GM12875 (cell line): ENCODE results near the gene SMAD5.

Experiments used
- H3K4me3 ChIP-seq: one replicate; pipeline ENCODE4 v1.5.1; 2011; ENCODE audit warnings: low read depth, low read length, control low read depth
- TF ChIP-seq, protein P1 (sequence below): IDR thresholded peaks from 2 replicates; pipeline ENCODE4 v1.5.1; 2011; ENCODE audit warnings: low read depth, mild to moderate bottlenecking, control low read depth, inconsistent platforms, low read length, moderate library complexity, borderline replicate concordance; ENCODE audit not compliant: insufficient read depth

Gene SMAD5

DNA sequence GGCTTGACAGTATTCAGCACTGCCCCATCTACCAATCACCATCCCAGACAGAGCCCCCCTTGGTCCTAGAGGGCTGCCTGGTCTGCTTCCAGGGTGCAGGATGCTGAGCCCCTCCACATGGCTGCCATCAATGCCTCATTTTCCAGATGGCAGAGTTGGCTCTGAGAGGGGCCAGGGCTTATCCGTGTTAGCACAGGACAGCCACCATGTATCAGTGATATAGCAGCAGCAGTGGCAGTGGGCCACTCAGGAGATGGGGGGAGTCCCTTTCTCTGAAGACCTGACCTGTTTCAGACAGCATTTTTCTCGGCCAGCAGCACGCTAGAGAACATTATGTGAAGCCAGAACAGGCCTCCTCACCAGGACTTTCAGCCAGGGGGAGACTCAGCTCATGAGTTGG, 61.9 kb downstream of the SMAD5 start:
- TF ChIP-seq, protein P1, sequence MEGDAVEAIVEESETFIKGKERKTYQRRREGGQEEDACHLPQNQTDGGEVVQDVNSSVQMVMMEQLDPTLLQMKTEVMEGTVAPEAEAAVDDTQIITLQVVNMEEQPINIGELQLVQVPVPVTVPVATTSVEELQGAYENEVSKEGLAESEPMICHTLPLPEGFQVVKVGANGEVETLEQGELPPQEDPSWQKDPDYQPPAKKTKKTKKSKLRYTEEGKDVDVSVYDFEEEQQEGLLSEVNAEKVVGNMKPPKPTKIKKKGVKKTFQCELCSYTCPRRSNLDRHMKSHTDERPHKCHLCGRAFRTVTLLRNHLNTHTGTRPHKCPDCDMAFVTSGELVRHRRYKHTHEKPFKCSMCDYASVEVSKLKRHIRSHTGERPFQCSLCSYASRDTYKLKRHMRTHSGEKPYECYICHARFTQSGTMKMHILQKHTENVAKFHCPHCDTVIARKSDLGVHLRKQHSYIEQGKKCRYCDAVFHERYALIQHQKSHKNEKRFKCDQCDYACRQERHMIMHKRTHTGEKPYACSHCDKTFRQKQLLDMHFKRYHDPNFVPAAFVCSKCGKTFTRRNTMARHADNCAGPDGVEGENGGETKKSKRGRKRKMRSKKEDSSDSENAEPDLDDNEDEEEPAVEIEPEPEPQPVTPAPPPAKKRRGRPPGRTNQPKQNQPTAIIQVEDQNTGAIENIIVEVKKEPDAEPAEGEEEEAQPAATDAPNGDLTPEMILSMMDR: no peak
- no peak overlapping the region for H3K4me3 ChIP-seq

DNA sequence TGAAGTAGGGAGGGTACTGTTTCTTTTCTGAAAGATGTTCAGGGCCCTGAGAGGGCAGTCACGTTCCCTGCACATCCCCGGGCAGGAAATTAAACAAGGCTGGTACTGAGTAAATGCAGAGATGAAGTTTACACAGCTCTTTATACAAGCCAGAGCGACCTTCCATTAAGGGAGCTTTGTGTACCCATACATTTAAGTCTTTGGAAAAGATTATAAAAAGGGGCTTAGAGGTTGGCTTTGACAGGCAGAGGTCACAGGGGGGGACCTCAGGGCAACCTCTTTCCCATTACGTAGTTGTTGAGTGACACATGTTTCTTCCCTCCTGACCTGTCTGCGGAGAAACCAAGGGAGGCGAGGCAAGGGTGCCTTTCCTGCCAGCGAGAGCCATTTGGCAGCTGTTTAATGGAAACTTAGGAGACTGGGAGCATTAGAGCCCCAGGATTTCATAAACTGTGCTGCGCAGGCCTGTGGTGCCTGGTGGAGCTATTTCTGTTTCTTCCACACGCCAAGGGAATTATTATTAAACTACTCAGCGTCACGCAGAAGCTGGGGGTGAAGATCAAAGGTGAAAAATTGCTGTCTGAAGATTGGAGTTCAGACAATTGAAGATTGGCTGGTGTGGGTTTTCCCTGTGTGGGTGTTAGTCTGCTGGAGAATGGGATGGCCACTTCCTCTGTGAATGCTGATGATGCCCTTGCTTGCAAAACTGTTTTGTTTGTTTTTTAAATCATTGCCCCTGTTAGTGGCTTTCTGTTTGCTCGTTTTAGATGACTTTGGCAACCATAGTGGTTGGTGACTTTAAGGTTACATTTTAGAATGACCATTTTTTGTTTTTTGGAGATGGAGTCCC, 63.6 kb downstream of the SMAD5 start:
- H3K4me3 ChIP-seq: no peak overlapping the region
- TF ChIP-seq, protein P1: no peak

DNA sequence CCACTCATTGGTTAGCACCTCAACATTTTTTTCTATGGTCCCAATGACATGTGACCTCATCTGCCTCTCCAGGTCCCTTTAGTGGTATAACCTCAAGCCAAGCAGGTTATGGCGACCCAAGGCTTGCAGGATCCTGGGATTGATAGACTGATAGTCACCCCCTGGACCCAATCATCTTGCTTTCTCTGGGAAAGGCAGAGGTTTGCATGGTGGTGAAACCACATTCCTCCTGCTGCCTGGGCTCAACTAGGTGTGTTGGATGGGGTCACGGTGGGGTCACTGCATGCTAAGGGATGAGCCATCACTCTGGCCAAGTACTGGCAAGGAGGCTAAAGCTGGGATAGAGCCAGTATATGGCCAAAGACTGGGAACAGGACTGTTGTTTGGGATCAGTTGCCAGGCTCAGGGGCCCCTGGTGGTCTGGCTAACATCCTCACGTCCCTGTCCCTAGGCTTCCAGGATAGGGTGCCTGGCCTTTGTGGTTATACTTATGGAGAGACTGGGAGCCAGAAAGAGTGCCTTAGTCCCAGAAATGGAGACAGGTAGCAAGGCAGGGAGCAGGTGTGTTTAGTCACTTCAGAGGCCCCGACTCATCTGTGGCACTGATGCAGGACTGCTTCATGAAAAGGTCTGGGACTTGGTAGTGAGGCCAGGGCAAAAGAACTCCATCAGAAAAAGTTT, 65.0 kb downstream of the SMAD5 start:
- H3K4me3 ChIP-seq: no peak overlapping the region
- TF ChIP-seq, protein P1: no peak

DNA sequence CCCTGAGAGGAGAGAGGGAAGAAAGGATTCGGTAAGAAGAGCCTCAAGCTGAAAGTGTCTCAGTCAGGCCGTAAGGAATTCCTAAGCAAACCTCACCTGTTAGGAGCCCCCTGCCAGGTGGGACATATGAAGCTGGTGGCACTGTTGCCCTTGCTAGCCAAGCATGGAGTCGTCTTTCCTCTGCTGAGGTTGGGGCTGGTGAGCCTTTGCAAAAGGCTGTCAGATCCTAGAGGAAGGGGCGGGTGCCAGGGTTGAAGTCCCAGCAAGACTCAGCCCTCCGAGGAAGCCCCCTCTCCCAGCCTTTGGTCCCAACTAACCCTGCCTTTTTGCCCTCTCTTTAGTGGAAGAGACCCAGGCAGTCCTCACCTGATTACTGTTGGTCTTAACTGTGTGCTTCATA, 65.8 kb downstream of the SMAD5 start:
- no peak overlapping the region for H3K4me3 ChIP-seq
- TF ChIP-seq, protein P1: no peak

DNA sequence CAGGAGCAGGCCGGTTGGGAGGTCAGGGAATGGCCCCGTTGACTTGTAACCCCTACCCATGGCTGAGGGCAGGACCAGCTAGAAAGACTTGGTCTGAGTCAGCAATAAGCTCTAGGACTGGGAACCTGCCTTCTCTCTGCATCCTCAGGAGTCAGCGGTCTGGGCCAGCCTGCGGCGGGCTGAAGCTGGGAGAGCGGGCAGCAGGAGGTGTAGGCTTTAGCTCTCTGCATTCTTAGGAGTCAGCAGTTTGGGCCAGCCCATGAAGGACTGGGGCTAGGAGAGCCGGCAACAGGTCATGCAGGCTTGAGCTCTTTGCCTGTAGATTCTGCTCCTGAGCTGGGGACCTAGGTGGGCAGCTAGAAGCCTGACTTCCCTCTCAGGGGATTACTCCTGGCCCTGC, 66.8 kb downstream of the SMAD5 start:
- H3K4me3 ChIP-seq: no peak overlapping the region
- TF ChIP-seq, protein P1: no peak

DNA sequence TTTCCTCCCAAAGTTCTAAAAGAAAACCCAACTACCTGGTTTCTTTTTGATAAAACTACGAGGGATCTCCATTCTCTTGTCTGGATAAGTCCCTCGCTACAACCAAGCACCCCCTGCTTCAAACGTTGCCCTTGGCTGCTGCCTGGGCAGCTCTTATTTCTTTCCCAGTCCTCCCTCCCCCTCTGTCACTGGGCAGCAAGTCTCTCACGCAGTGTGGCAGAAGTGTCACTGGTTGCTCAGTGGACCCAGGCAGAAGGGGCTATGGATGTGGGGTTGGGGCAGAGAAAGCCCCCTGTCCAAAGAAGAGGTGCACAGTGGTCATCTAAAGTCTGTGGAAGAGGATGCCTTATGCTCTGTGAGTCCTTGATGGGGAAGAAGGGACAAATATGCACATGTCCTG, 67.5 kb downstream of the SMAD5 start:
- TF ChIP-seq, protein P1: no peak

DNA sequence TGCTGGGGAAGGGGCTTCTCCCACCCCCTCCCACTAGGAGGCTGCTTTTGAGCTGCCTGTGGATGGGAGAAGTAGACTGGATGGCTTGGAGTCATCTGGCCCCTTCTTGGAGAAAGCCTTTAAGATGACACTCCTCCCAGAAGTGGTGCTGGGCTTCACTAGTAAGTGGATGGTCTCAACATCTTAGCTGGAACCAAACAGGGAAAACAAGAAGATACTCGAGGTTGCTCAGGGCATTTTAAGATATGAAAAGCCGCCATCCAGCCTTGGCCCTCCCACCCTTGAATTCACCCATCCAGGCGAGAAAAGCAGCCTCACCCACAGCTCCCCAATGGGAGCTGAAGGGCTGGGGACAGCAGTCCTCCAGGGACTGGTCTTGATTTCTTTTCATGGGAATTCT, 68.1 kb downstream of the SMAD5 start:
- no peak overlapping the region for H3K4me3 ChIP-seq
- TF ChIP-seq, protein P1: no peak

More for the DNA sequence above, 67.5 kb downstream of the SMAD5 start:
- H3K4me3 ChIP-seq: no peak overlapping the region
